GM13977 (cell line): ENCODE data around the gene OR6J1.
"Not testable (repeated sequence)": the region's sequence is repeated elsewhere in the genome, so short reads cannot be mapped to it uniquely, and the experiment has no call there.

Experiments used
- DNase-seq: peaks from one replicate; pipeline ENCODE4 v3.0.0; 2012; ENCODE audit warnings: low spot score
- CTCF ChIP-seq: IDR thresholded peaks from 2 replicates; pipeline ENCODE4 v1.5.1; 2012; ENCODE audit warnings: mild to moderate bottlenecking, control low read depth; ENCODE audit not compliant: insufficient read depth; ENCODE audit errors: extremely low read depth, missing control alignments
- in situ Hi-C: fragments of 300-500 bp; cut with MboI; formaldehyde crosslinking; loops from one replicate; pipeline ENCODE4 v1.12.0; 2022; ENCODE audit warnings: low sequenced_read_pairs, low pct_unique_long_range_greater_than_20kb, mixed read lengths, inconsistent platforms; ENCODE audit not compliant: unreplicated experiment

Gene OR6J1

GRCh38 chr14:22641846-22642245, 2.3 kb downstream of the OR6J1 start:
- in situ Hi-C loops: loop anchor here (10.0 kb wide), 1 partner anchor 47 kb away; the partner anchor contains the start of gene ABHD4
- no peak for DNase-seq
- no peak for TF ChIP-seq CTCF

GRCh38 chr14:22640192-22640591, 4.0 kb downstream of the OR6J1 start:
- in situ Hi-C loops: loop anchor here (10.0 kb wide), 1 partner anchor 45 kb away; the partner anchor contains the start of gene ABHD4
- no peak for TF ChIP-seq CTCF
- DNase-seq: no peak

GRCh38 chr14:22635980-22636379, 8.2 kb downstream of the OR6J1 start:
- DNase-seq, in situ Hi-C loops: not testable (repeated sequence)

- TF ChIP-seq CTCF: no peak
- in situ Hi-C loops: no loop called here
- no peak for DNase-seq
Measured at GRCh38 chr14:22634233-22634900, 9.8 kb downstream of the OR6J1 start.

- no peak for TF ChIP-seq CTCF
- in situ Hi-C loops: no loop called here
- no peak for DNase-seq
Measured at GRCh38 chr14:22630486-22630885, 13.7 kb downstream of the OR6J1 start.

GRCh38 chr14:22630066-22630465, 14.1 kb downstream of the OR6J1 start:
- DNase-seq: no peak
- no peak for TF ChIP-seq CTCF
- in situ Hi-C loops: no loop called here

GRCh38 chr14:22629361-22629760, 14.8 kb downstream of the OR6J1 start:
- in situ Hi-C loops: no loop called here
- DNase-seq: no peak

More at GRCh38 chr14:22629361-22629760, 14.8 kb downstream of the OR6J1 start:
- no peak for TF ChIP-seq CTCF
